Bronchial epithelial cell (primary cell): ENCODE results near the gene BAX. TPM values are rescaled to one million over a fixed set of nuclear protein-coding genes. Genes with fewer than 3 reads are reported as not detected.

ENCODE experiments used
- DNase-seq: peaks from one replicate; pipeline ENCODE4 v3.0.0-alpha.2; 2010; ENCODE audit warnings: low read depth
- FAIRE-seq: peaks from 2 replicates; lab custom pipeline; 2011; peaks lifted over from hg19 to GRCh38; lab: Jason Lieb, UNC
- H3K27me3 ChIP-seq: 2 replicates; pipeline ENCODE4 v1.5.1; 2011; ENCODE audit warnings: low read length; ENCODE audit not compliant: control insufficient read depth, insufficient read depth
- H3K36me3 ChIP-seq: 2 replicates; pipeline ENCODE4 v1.5.1; 2011; ENCODE audit warnings: low read length; ENCODE audit not compliant: control insufficient read depth, insufficient read depth
- H3K4me3 ChIP-seq: 2 replicates; pipeline ENCODE4 v1.5.1; 2011; ENCODE audit warnings: mild to moderate bottlenecking, low read depth, low read length, control low read depth
- CTCF ChIP-seq: IDR thresholded peaks from 2 replicates; pipeline ENCODE4 v1.5.1; 2011; ENCODE audit warnings: mild to moderate bottlenecking, moderate library complexity, low read length, control low read depth, inconsistent platforms; ENCODE audit not compliant: insufficient read depth, severe bottlenecking
- total RNA-seq: library from RNA; depleted of rRNA; stranded (reverse); fragments of >200 nt; gene quantifications from 2 replicates; pipeline ENCODE4 v1.2.1, GENCODE V29; 2014

Gene BAX
- total RNA-seq, 1 donor from 2014 or later = 64.8 TPM

- H3K4me3 ChIP-seq = no peak overlapping the region
- no peak for TF ChIP-seq CTCF
- H3K36me3 ChIP-seq = no peaks in the 10 kb centered on the region
- no peak for FAIRE-seq
- H3K27me3 ChIP-seq = no peaks in the 10 kb centered on the region
- no peak for DNase-seq
These were observed 13.8 kb upstream of the BAX start for GRCh38 chr19:48940902-48941301.

- no peak for TF ChIP-seq CTCF
- no peak overlapping the region for H3K4me3 ChIP-seq
- no peak for DNase-seq
- FAIRE-seq = no peak
- H3K36me3 ChIP-seq = no peaks in the 10 kb centered on the region
- no peaks in the 10 kb centered on the region for H3K27me3 ChIP-seq
These were observed 11.6 kb upstream of the BAX start for GRCh38 chr19:48943081-48943480.

- no peak for FAIRE-seq
- H3K36me3 ChIP-seq = no peaks in the 10 kb centered on the region
- TF ChIP-seq CTCF = no peak
These were observed 9.3 kb upstream of the BAX start for GRCh38 chr19:48945415-48945814.

GRCh38 chr19:48945817-48946216 is 8.9 kb upstream of the BAX start:
- Histone ChIP-seq H3K27me3 (no peaks in the 10 kb centered on the region), H3K36me3 (no peaks in the 10 kb centered on the region), H3K4me3 (no peak overlapping the region)
- DNase-seq (no peak), FAIRE-seq (no peak)
- TF ChIP-seq CTCF = no peak

More at GRCh38 chr19:48945415-48945814, 9.3 kb upstream of the BAX start:
- Histone ChIP-seq H3K27me3 (no peaks in the 10 kb centered on the region), H3K4me3 (no peak overlapping the region)
- DNase-seq = no peak

- Histone ChIP-seq H3K36me3 (no peaks in the 10 kb centered on the region), H3K4me3 (no peak overlapping the region), H3K27me3 (no peaks in the 10 kb centered on the region)
- no peak for DNase-seq
- no peak for FAIRE-seq
- TF ChIP-seq CTCF = no peak
These were observed 8.0 kb upstream of the BAX start for GRCh38 chr19:48946463-48947257.

- TF ChIP-seq CTCF = no peak
- Histone ChIP-seq H3K36me3 (no peaks in the 10 kb centered on the region), H3K27me3 (no peaks in the 10 kb centered on the region), H3K4me3 (no peak overlapping the region)
- DNase-seq (no peak), FAIRE-seq (no peak)
These were observed 7.5 kb upstream of the BAX start for GRCh38 chr19:48947258-48947542.
